OCI-LY1 (cell line): ENCODE measurements around the gene RNASEH2C.

Experiments
- H2AFZ ChIP-seq: fragments of 200-600 bp; sonication (generic), shearing (Covaris generic); 2 replicates; pipeline ENCODE4 v1.6.0; 2014; ENCODE audit warnings: antibody characterized with exemption, mild to moderate bottlenecking, low read length
- H3F3A ChIP-seq: fragments of 200-600 bp; sonication (generic), shearing (Covaris generic); 2 replicates; pipeline ENCODE4 v1.6.0; 2014; ENCODE audit warnings: mild to moderate bottlenecking, antibody characterized with exemption, low read length, moderate library complexity; ENCODE audit not compliant: insufficient read depth
- H3K27ac ChIP-seq: fragments of 200-600 bp; sonication (generic); 2 replicates; pipeline ENCODE4 v1.5.1; 2014; ENCODE audit warnings: low read length, mixed run types, mild to moderate bottlenecking, low read depth; ENCODE audit not compliant: poor library complexity, severe bottlenecking
- H3K27me3 ChIP-seq: fragments of 200-600 bp; sonication (generic); 2 replicates; pipeline ENCODE4 v1.6.0; 2014; ENCODE audit warnings: antibody characterized with exemption, mild to moderate bottlenecking, low read length, moderate library complexity; ENCODE audit not compliant: insufficient read depth
- H3K36me3 ChIP-seq: fragments of 200-600 bp; sonication (generic); 2 replicates; pipeline ENCODE4 v1.6.1; 2014; ENCODE audit warnings: mild to moderate bottlenecking, antibody characterized with exemption, low read length, moderate library complexity, mixed read lengths; ENCODE audit not compliant: insufficient read depth
- H3K4me1 ChIP-seq: fragments of 200-600 bp; sonication (generic); 2 replicates; pipeline ENCODE4 v1.5.1; 2014; ENCODE audit warnings: mild to moderate bottlenecking, low read length, moderate library complexity; ENCODE audit not compliant: insufficient read depth, severe bottlenecking
- H3K4me2 ChIP-seq: fragments of 200-600 bp; sonication (generic), shearing (Covaris generic); 2 replicates; pipeline ENCODE4 v1.6.1; 2014; ENCODE audit warnings: low read length
- H3K4me3 ChIP-seq: fragments of 200-600 bp; sonication (generic); 2 replicates; pipeline ENCODE4 v1.5.1; 2014; ENCODE audit warnings: low read length, low read depth, mild to moderate bottlenecking, mixed read lengths; ENCODE audit not compliant: poor library complexity, severe bottlenecking
- H3K79me2 ChIP-seq: fragments of 200-600 bp; shearing (Covaris generic); 2 replicates; pipeline ENCODE4 v1.6.1; 2016; ENCODE audit warnings: mixed run types, low read length, mixed read lengths; ENCODE audit not compliant: insufficient read depth
- H3K9ac ChIP-seq: fragments of 200-600 bp; sonication (generic), shearing (Covaris generic); 2 replicates; pipeline ENCODE4 v1.6.1; 2014; ENCODE audit warnings: mild to moderate bottlenecking, low read length, mixed read lengths
- H3K9me2 ChIP-seq: fragments of 200-600 bp; sonication (generic), shearing (Covaris generic); 2 replicates; pipeline ENCODE4 v1.6.1; 2014; ENCODE audit warnings: low read depth, mild to moderate bottlenecking, low read length, mixed read lengths
- H3K9me3 ChIP-seq: fragments of 200-600 bp; shearing (Covaris generic); 2 replicates; pipeline ENCODE4 v1.6.1; 2014; ENCODE audit warnings: low read length, mixed read lengths
- H4K20me1 ChIP-seq: fragments of 200-600 bp; sonication (generic), shearing (Covaris generic); 2 replicates; pipeline ENCODE4 v1.6.0; 2016; ENCODE audit warnings: mild to moderate bottlenecking, low read length; ENCODE audit not compliant: insufficient read depth
- EZH2 ChIP-seq: fragments of 200-600 bp; sonication (generic), shearing (Covaris generic); IDR thresholded peaks from 2 replicates; pipeline ENCODE4 v1.8.0; 2017; ENCODE audit warnings: borderline replicate concordance, mixed run types, mild to moderate bottlenecking, antibody characterized with exemption, low read length, moderate library complexity, mixed read lengths
- TF ChIP-seq, protein P1 (sequence below): fragments of 200-600 bp; sonication (generic), shearing (Covaris generic); IDR thresholded peaks from 2 replicates; pipeline ENCODE4 v1.5.1; 2017; ENCODE audit warnings: mild to moderate bottlenecking, antibody characterized with exemption, low read length, moderate library complexity, mixed read lengths

Gene RNASEH2C

DNA sequence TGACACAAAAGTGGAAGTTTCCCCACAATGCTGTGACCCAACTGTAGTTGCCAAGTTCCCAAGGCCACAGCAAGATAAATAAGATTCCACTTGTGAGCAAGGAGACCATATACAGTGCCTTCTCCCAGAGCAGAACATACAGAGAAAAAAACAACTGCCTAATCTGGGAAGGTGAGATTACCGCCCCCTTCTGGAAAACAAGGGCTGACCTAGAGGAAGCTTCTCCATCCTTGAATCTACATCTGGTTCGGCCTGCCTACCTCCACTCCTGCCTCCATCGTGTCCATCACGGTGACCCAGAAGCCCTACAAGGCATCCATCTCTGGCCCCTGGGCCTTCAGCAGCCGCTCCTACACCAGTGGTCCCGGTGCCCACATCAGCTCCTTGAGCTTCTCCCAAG, 6.1 kb upstream of the RNASEH2C start:
- Histone ChIP-seq H3K9ac (no peak overlapping the region), H3K9me3 (no peaks in the 10 kb centered on the region), H3K79me2 (no peaks in the 10 kb centered on the region), H3K4me1 (no peaks in the 10 kb centered on the region), H3K4me2 (no peak overlapping the region), H3K27ac (no peak overlapping the region), H3K9me2 (no peaks in the 10 kb centered on the region), H4K20me1 (no peaks in the 10 kb centered on the region), H3K27me3 (peaks cover 4% of the 10 kb centered on the region; the same call in 1 of the 2 replicates), H3F3A (no peaks in the 10 kb centered on the region), H2AFZ (no peak overlapping the region), H3K4me3 (no peak overlapping the region), H3K36me3 (no peaks in the 10 kb centered on the region; the same call in 1 of the 2 replicates)
- TF ChIP-seq, protein P1, sequence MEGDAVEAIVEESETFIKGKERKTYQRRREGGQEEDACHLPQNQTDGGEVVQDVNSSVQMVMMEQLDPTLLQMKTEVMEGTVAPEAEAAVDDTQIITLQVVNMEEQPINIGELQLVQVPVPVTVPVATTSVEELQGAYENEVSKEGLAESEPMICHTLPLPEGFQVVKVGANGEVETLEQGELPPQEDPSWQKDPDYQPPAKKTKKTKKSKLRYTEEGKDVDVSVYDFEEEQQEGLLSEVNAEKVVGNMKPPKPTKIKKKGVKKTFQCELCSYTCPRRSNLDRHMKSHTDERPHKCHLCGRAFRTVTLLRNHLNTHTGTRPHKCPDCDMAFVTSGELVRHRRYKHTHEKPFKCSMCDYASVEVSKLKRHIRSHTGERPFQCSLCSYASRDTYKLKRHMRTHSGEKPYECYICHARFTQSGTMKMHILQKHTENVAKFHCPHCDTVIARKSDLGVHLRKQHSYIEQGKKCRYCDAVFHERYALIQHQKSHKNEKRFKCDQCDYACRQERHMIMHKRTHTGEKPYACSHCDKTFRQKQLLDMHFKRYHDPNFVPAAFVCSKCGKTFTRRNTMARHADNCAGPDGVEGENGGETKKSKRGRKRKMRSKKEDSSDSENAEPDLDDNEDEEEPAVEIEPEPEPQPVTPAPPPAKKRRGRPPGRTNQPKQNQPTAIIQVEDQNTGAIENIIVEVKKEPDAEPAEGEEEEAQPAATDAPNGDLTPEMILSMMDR: peak; percentile 46
- TF ChIP-seq EZH2: no peak

DNA sequence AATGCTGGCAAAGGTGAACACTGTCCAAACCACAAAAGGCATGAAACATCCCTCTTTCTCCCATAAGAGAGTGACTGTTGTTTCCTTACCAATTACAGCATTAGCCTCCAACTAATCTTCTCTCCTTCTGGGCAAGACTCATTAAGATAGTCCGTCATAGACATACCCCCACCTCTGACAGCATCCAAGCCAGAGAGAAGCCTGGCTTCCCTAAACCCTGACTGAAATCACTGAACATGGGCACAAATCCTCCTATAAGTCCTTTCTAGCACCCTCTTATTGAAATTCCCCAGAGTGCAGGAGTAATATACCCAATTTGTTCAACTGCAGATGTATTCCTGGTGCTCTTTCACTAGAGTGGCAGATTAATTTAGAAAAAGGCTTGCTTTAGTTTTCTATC, 1.7 kb upstream of the RNASEH2C start:
- TF ChIP-seq EZH2: no peak
- TF ChIP-seq, protein P1: no peak
- peaks cover 22% of the 10 kb centered on the region for H3K4me1 ChIP-seq
- H3K79me2 ChIP-seq: peaks cover 11% of the 10 kb centered on the region; the same call in 1 of the 2 replicates
- no peaks in the 10 kb centered on the region for H3F3A ChIP-seq
- H3K36me3 ChIP-seq: peaks cover 29% of the 10 kb centered on the region
- no peak overlapping the region for H3K4me2 ChIP-seq
- no peaks in the 10 kb centered on the region for H3K9me2 ChIP-seq
- no peak overlapping the region for H3K4me3 ChIP-seq
- H3K27ac ChIP-seq: no peak overlapping the region
- H2AFZ ChIP-seq: no peak overlapping the region
- no peaks in the 10 kb centered on the region for H3K9me3 ChIP-seq
- H3K27me3 ChIP-seq: no peaks in the 10 kb centered on the region
- no peaks in the 10 kb centered on the region for H4K20me1 ChIP-seq
- H3K9ac ChIP-seq: no peak overlapping the region

DNA sequence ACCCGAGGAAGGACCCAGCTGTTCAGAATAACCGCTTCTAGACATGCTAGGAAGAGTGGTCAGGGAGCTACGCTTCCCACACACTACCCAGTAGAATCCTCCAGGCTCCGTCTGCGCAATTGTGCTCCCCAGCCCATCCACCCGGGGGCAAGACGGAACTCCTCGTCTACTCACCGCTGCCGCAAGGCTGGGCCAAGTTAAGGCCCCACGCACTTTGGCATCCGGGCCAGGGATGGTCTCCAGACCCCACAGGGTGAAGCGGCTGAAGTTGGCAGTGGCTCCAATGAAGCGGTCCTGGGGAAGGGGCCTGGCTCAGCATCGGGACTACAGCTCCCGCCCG, 757 bp downstream of the RNASEH2C start:
- no peaks in the 10 kb centered on the region for H3K9me3 ChIP-seq
- no peak for TF ChIP-seq EZH2
- TF ChIP-seq, protein P1: no peak
- H3K27me3 ChIP-seq: no peaks in the 10 kb centered on the region
- H3K27ac ChIP-seq: peak overlapping the region; percentile 0
- no peaks in the 10 kb centered on the region for H3F3A ChIP-seq
- no peaks in the 10 kb centered on the region for H3K9me2 ChIP-seq
- H4K20me1 ChIP-seq: no peaks in the 10 kb centered on the region
- H3K9ac ChIP-seq: peak overlapping the region; percentile 81
- peak overlapping the region; percentile 95 for H3K4me2 ChIP-seq
- H3K36me3 ChIP-seq: peaks cover 50% of the 10 kb centered on the region
- H3K4me3 ChIP-seq: peak overlapping the region; percentile 82
- H2AFZ ChIP-seq: no peak overlapping the region
- peaks cover 22% of the 10 kb centered on the region for H3K4me1 ChIP-seq
- H3K79me2 ChIP-seq: peaks cover 11% of the 10 kb centered on the region; the same call in 1 of the 2 replicates
